CD8-positive, alpha-beta memory T cell (primary cell): Measurements from ENCODE around the gene LASP1. TPM values are rescaled to one million over a fixed set of nuclear protein-coding genes. Genes with fewer than 3 reads are reported as not detected.
A peak's percentile ranks its signal among the peaks of the same experiment; 100 is the strongest.

ENCODE experiments used
- CTCF ChIA-PET: fragments of 350-600 bp; sonication (Branson Sonifier 250); formaldehyde crosslinking; loops from one replicate; lab custom pipeline; 2021; ENCODE audit warnings: antibody characterized with exemption; lab: Charles Lee
- POLR2A ChIA-PET: fragments of 350-600 bp; sonication (Branson Sonifier 250); formaldehyde crosslinking; loops from one replicate; lab custom pipeline; 2021; ENCODE audit warnings: antibody characterized with exemption; lab: Charles Lee
- DNase-seq, 5 donors: peaks; one replicate each; pipeline versions ENCODE4 v3.0.0 to v3.0.0-alpha.2; 2020 to 2022; ENCODE audit warnings: mixed read lengths in 1 of 5
- H3K27ac ChIP-seq: one replicate; pipeline ENCODE4 v1.7.0; 2013; ENCODE audit warnings: low read depth, mild to moderate bottlenecking, low read length, moderate library complexity
- H3K27me3 ChIP-seq: 2 replicates; pipeline ENCODE4 v1.7.0; 2013; ENCODE audit warnings: low read length, mild to moderate bottlenecking; ENCODE audit not compliant: insufficient read depth, poor library complexity, severe bottlenecking
- H3K36me3 ChIP-seq: 2 replicates; pipeline ENCODE4 v1.7.0; 2013; ENCODE audit warnings: mild to moderate bottlenecking, low read length, moderate library complexity; ENCODE audit not compliant: insufficient read depth
- H3K4me1 ChIP-seq: 2 replicates; pipeline ENCODE4 v1.7.0; 2013; ENCODE audit warnings: mild to moderate bottlenecking, low read length, moderate library complexity; ENCODE audit not compliant: insufficient read depth
- H3K4me3 ChIP-seq: 2 replicates; pipeline ENCODE4 v1.7.0; 2013; ENCODE audit warnings: mild to moderate bottlenecking, low read length
- H3K9me3 ChIP-seq: 2 replicates; pipeline ENCODE4 v1.7.0; 2013; ENCODE audit warnings: mild to moderate bottlenecking, low read length
- H3K27ac Mint-ChIP-seq, 8 donors: one replicate each; pipeline ENCODE4 v1.8.0; 2020 to 2021; ENCODE audit warnings: mixed read lengths in 8 of 8, mild to moderate bottlenecking in 6 of 8, inconsistent platforms in 3 of 8, moderate library complexity in 3 of 8
- H3K27me3 Mint-ChIP-seq, 2 donors: one replicate each; pipeline ENCODE4 v1.8.0; 2020 to 2021; ENCODE audit warnings: mixed read lengths in 2 of 2, mild to moderate bottlenecking in 1 of 2, moderate library complexity in 1 of 2
- H3K36me3 Mint-ChIP-seq, 3 donors: one replicate each; pipeline ENCODE4 v1.8.0; 2020 to 2021; ENCODE audit warnings: mixed read lengths in 3 of 3, inconsistent platforms in 1 of 3, mild to moderate bottlenecking in 1 of 3
- H3K4me1 Mint-ChIP-seq, 3 donors: one replicate each; pipeline ENCODE4 v1.8.0; 2020 to 2021; ENCODE audit warnings: mixed read lengths in 3 of 3, inconsistent platforms in 1 of 3, mild to moderate bottlenecking in 1 of 3
- H3K4me3 Mint-ChIP-seq, 7 donors: one replicate each; pipeline ENCODE4 v1.8.0; 2020 to 2021; ENCODE audit warnings: mixed read lengths in 7 of 7, mild to moderate bottlenecking in 6 of 7, moderate library complexity in 4 of 7, inconsistent platforms in 2 of 7
- H3K9me3 Mint-ChIP-seq, 5 donors: one replicate each; pipeline ENCODE4 v1.8.0; 2020 to 2022; ENCODE audit warnings: mixed read lengths in 5 of 5, mild to moderate bottlenecking in 3 of 5, moderate library complexity in 2 of 5, inconsistent platforms in 1 of 5
- polyA plus RNA-seq: library from polyadenylated mRNA; unstranded; fragments of 300-500 nt; fragmentation: Illumina TruSeq; gene quantifications from one replicate; pipeline ENCODE4 v1.2.3, GENCODE V29; 2021
- total RNA-seq, 2 experiments: library from RNA; stranded (reverse); gene quantifications; one replicate each; pipeline ENCODE4 v1.2.3, GENCODE V29; 2021

Gene LASP1
- total and polyA plus RNA-seq, 3 experiments from 2014 or later: 76.1 to 135 (median 128) TPM

DNA sequence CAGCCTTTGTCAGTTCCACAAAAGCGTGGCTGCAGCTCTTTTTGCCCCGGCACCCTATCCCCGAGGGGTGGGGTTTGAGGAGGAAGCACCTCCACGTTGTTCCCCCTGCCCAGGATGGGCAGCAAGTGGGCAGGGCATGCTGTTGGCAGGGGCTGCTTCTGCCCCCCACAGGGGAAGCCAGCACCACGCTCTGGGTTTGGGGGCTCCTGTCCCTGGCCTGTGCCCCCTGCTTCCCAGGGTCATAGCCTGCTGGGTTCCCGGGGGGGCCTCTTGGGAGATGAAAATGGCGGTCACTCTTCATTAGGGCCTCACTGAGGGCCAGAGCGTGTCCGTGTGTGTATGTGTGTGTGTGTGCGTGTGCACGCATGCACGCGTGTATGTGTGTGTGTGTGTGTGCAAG is 22.8 kb downstream of the LASP1 start:
- peaks cover 0 to 70% (median 8%) of the 10 kb centered on the region in 3 donors for H3K36me3 Mint-ChIP-seq
- H3K9me3 Mint-ChIP-seq: no peaks in the 10 kb centered on the region
- Histone ChIP-seq H3K36me3 (peaks cover 27% of the 10 kb centered on the region), H3K9me3 (no peaks in the 10 kb centered on the region), H3K27me3 (no peaks in the 10 kb centered on the region), H3K4me3 (no peak overlapping the region), H3K4me1 (peaks cover 87% of the 10 kb centered on the region), H3K27ac (no peak overlapping the region)
- H3K27ac Mint-ChIP-seq: peak overlapping the region; percentile 85 to 99 (median 93)
- H3K4me1 Mint-ChIP-seq: peaks cover 78 to 91% (median 90%) of the 10 kb centered on the region in 3 donors
- H3K27me3 Mint-ChIP-seq: no peaks in the 10 kb centered on the region
- POLR2A ChIA-PET: no interaction called here
- no peak for DNase-seq
- CTCF ChIA-PET: interaction anchor here (1.7 to 1.8 kb wide), 2 partner anchors 14 to 261 kb away, joined by 5 to 7 read pairs; no protein-coding TSS in a partner anchor
- H3K4me3 Mint-ChIP-seq: peak overlapping the region in 5 of 7 donors; percentile 34 to 87 (median 50)

DNA sequence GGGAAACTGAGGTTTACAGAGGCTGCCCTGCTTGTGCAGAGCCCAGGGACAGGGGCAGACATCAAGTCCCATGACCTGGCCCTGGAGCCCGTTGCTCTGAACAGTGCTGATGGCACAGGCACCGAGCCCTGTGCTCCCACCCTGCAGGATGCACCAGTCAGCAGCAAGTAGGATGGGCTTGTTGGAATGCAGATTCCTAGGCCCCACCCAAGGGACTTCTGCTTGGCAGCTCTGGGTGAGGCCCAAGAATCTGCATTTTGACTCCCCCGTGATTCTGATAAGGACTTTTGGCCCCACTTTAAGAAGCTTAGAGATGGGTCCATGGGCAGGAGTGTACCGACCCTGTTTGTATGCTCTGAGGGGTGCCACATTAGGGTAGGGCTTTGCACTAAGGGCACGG is 23.3 kb downstream of the LASP1 start:
- Mint-ChIP-seq H3K36me3 (peaks cover 0 to 69% (median 8%) of the 10 kb centered on the region in 3 donors), H3K4me3 (peak overlapping the region; percentile 34 to 73 (median 50)), H3K27ac (peak overlapping the region; percentile 85 to 99 (median 90))

DNA sequence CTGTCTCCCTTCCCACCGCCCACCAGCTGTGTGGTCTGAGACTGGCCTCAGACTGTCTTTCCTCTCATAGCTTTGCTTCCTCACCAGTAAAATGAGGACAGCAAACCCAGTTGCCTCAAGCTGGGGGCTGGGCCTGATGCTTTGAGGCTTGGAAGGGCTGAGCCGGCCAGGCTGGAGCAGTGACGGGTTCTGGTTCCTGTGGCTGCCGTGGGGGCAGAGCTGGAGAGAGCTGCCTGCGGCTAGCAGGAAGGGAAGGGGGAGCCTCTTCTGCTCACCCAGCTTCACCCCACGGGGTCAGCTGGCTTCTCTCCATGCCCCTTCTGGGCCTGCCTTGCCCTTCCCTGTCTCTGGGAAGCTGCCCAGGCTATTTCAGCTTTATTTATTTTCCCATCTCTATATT is 23.7 kb downstream of the LASP1 start:
- Histone ChIP-seq H3K36me3 (peaks cover 21% of the 10 kb centered on the region), H3K9me3 (no peaks in the 10 kb centered on the region)
- no peaks in the 10 kb centered on the region for H3K27me3 Mint-ChIP-seq

More for the DNA sequence above, 23.3 kb downstream of the LASP1 start:
- Mint-ChIP-seq H3K4me1 (peaks cover 78 to 91% (median 90%) of the 10 kb centered on the region in 3 donors), H3K27me3 (no peaks in the 10 kb centered on the region), H3K9me3 (no peaks in the 10 kb centered on the region)
- Histone ChIP-seq H3K27ac (no peak overlapping the region), H3K4me1 (peaks cover 87% of the 10 kb centered on the region), H3K36me3 (peaks cover 22% of the 10 kb centered on the region), H3K27me3 (no peaks in the 10 kb centered on the region), H3K9me3 (no peaks in the 10 kb centered on the region), H3K4me3 (no peak overlapping the region)
- CTCF ChIA-PET: interaction anchor here (0.7 to 1.7 kb wide), 5 partner anchors 9 to 261 kb away, joined by 3 to 5 read pairs (median 3); no protein-coding TSS in a partner anchor
- POLR2A ChIA-PET: interaction anchor here (0.9 to 2.3 kb wide), 2 partner anchors 12 to 23 kb away, joined by 3 to 10 read pairs; partner anchors contain the start of gene LASP1
- DNase-seq: no peak

DNA sequence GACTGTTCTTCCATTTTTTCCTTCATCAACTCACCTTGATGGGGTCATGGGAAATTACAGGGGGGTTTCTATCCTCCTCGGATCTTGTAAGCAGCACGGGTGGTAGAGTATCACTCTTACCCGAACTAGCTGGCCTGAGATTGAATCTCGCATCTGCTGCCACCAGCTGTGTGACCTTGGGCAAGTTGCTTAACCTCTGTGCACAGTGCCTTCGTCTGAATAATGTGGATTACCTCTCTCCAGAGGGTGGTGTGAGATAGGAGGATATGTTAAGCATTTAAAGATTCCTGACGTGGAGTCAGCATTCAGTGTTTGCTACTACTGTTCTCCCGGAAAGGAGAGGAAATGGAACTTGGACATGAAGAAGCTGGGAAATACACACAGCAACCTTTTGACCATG is 24.4 kb downstream of the LASP1 start:
- peak overlapping the region in 5 of 7 donors; percentile 34 to 73 (median 49) for H3K4me3 Mint-ChIP-seq
- H3K4me1 Mint-ChIP-seq: peaks cover 80 to 91% (median 90%) of the 10 kb centered on the region in 3 donors
- Histone ChIP-seq H3K4me3 (no peak overlapping the region), H3K27ac (peak overlapping the region; percentile 27), H3K4me1 (peaks cover 90% of the 10 kb centered on the region), H3K36me3 (peaks cover 17% of the 10 kb centered on the region), H3K9me3 (no peaks in the 10 kb centered on the region), H3K27me3 (no peaks in the 10 kb centered on the region)
- ChIA-PET POLR2A (interaction anchor here (0.6 to 2.3 kb wide), 3 partner anchors 21 to 90 kb away, joined by 3 to 10 read pairs (median 3); partner anchors contain the start of gene LASP1), CTCF (interaction anchor here (1.0 to 1.4 kb wide), 4 partner anchors 10 to 30 kb away, joined by 3 to 5 read pairs (median 4); no protein-coding TSS in a partner anchor)
- peaks cover 0 to 65% (median 10%) of the 10 kb centered on the region in 3 donors for H3K36me3 Mint-ChIP-seq
- no peaks in the 10 kb centered on the region for H3K9me3 Mint-ChIP-seq
- H3K27ac Mint-ChIP-seq: peak overlapping the region; percentile 65 to 99 (median 89)
- DNase-seq: no peak
- no peaks in the 10 kb centered on the region for H3K27me3 Mint-ChIP-seq

More for the DNA sequence above, 23.7 kb downstream of the LASP1 start:
- H3K36me3 Mint-ChIP-seq: peaks cover 0 to 69% (median 9%) of the 10 kb centered on the region in 3 donors
- Histone ChIP-seq H3K4me3 (no peak overlapping the region), H3K27me3 (no peaks in the 10 kb centered on the region), H3K4me1 (peaks cover 90% of the 10 kb centered on the region), H3K27ac (no peak overlapping the region)
- peaks cover 79 to 91% (median 90%) of the 10 kb centered on the region in 3 donors for H3K4me1 Mint-ChIP-seq
- ChIA-PET POLR2A (interaction anchor here (0.9 to 2.3 kb wide), 3 partner anchors 12 to 23 kb away, joined by 3 to 10 read pairs (median 3); partner anchors contain the start of gene LASP1), CTCF (interaction anchor here (0.7 to 1.2 kb wide), 4 partner anchors 10 to 260 kb away, joined by 3 to 5 read pairs (median 3); no protein-coding TSS in a partner anchor)
- H3K9me3 Mint-ChIP-seq: no peaks in the 10 kb centered on the region
- peak in 3 of 5 donors; percentile 36 to 65 (median 44) for DNase-seq
- H3K27ac Mint-ChIP-seq: peak overlapping the region; percentile 65 to 99 (median 89)
- H3K4me3 Mint-ChIP-seq: peak overlapping the region; percentile 34 to 73 (median 50)

DNA sequence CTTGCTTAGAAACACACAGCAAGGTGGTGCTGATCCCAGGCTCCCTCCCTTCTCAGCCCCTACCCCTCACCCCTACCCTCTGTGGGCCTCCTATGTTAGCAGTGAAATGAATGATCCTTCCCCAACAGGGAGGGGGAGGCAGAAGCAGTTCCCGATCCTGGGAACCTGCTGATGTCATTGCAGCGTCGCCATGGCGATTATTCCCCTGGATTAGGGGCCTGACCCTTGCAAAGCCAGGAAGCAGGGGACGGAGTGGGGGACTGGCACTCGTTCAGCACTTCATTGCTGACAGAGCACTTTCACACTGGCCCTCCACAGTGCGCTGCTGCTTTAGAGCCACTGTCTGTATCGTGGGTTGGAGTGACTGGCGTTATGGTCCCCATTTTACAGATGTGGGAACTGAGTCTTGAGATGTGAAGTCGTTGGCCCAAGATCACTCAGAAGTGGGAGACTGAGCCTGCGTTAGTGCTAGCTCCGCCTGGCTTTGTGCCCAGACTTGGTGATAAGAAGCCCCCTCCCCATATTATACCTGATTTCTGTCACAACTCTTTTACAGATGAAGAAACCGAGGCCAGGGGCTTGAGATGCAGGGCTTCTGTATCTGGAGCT is 26.6 kb downstream of the LASP1 start:
- H3K27ac Mint-ChIP-seq: peak overlapping the region; percentile 84 to 99 (median 96)
- no peaks in the 10 kb centered on the region for H3K27me3 Mint-ChIP-seq
- peaks cover 17% of the 10 kb centered on the region for H3K36me3 ChIP-seq
- peaks cover 0 to 59% (median 7%) of the 10 kb centered on the region in 3 donors for H3K36me3 Mint-ChIP-seq
- H3K4me1 ChIP-seq: peaks cover 90% of the 10 kb centered on the region
- H3K27ac ChIP-seq: peak overlapping the region; percentile 22
- ChIA-PET POLR2A (no interaction called here), CTCF (interaction anchor here (6.3 to 7.3 kb wide), 2 partner anchors 26 to 28 kb away, joined by 35 to 73 read pairs; partner anchors contain the start of genes LASP1 and LASP1NB)
- H3K9me3 Mint-ChIP-seq: no peaks in the 10 kb centered on the region
- peaks cover 79 to 86% (median 85%) of the 10 kb centered on the region in 3 donors for H3K4me1 Mint-ChIP-seq
- H3K4me3 Mint-ChIP-seq: peak overlapping the region in 2 of 7 donors; percentile 44 to 83
- no peaks in the 10 kb centered on the region for H3K27me3 ChIP-seq
- no peak for DNase-seq
- H3K4me3 ChIP-seq: no peak overlapping the region
- no peaks in the 10 kb centered on the region for H3K9me3 ChIP-seq

DNA sequence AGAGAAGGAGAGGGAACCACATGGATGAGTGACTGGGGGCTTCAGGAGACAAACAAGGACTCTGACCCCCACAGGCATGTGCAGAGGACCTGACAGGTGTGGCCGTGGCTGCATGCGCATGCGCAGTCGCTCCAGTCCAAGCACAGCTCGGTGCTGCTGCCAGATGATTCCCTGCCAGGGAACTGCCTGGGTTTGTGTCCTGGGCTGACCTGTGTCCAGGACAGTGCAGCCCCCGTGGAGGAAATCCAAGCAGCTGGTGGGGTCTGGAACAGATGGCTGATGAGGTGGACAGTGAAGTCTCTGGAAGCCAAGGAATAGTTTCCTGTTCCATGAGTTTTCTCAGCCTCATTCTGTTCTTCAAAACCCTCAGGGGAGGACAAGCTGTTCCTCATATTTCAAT is 27.3 kb downstream of the LASP1 start:
- peak overlapping the region in 4 of 7 donors; percentile 20 to 85 (median 80) for H3K4me3 Mint-ChIP-seq
- peaks cover 76 to 83% (median 83%) of the 10 kb centered on the region in 3 donors for H3K4me1 Mint-ChIP-seq
- H3K4me3 ChIP-seq: peak overlapping the region; percentile 60
- POLR2A ChIA-PET: interaction anchor here (0.6 to 5.0 kb wide), 4 partner anchors 11 to 268 kb away, joined by 3 to 49 read pairs (median 6); partner anchors contain the start of gene LASP1
- H3K4me1 ChIP-seq: peaks cover 88% of the 10 kb centered on the region
- no peaks in the 10 kb centered on the region for H3K9me3 ChIP-seq
- peaks cover 0 to 54% (median 4%) of the 10 kb centered on the region in 3 donors for H3K36me3 Mint-ChIP-seq
- H3K27me3 Mint-ChIP-seq: no peaks in the 10 kb centered on the region
- CTCF ChIA-PET: interaction anchor here (0.6 to 7.3 kb wide), 7 partner anchors 12 to 278 kb away, joined by 3 to 73 read pairs (median 7); partner anchors contain the start of genes LASP1 and LASP1NB
- DNase-seq: no peak
- no peaks in the 10 kb centered on the region for H3K9me3 Mint-ChIP-seq
- no peaks in the 10 kb centered on the region for H3K27me3 ChIP-seq
- H3K27ac ChIP-seq: no peak overlapping the region
- H3K36me3 ChIP-seq: peaks cover 17% of the 10 kb centered on the region
- H3K27ac Mint-ChIP-seq: peak overlapping the region; percentile 93 to 99 (median 96)

DNA sequence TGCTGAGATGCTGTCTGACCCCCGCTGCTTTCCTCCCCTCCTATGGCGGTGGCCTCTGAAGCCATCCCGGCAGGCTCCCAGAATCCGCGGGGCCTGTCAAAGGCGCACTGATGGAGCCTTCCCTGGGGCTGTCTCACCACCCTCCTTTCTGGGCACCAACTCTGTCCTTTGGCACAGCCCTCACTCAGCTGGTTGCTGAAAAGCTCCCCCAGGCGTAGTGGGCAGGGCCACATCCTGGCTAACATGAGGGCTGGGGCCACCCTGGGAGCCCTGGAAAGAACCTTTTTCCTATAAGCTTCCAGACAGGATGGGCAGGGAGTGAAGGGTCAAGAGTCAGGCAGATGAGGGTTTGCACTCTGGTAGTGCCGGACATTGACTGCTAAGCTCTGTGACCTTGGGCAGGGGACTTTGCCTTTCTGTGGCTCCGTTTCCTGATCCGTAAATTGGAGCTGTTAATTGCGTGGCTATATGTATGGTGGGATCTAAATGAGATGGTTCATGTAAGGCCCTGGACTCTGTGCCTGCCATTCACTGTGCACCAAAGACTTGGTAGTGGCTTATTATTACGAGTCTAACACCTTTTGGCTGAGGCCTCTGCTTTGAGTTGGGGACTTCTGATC is 27.9 kb downstream of the LASP1 start:
- Histone ChIP-seq H3K4me3 (peak overlapping the region; percentile 60), H3K9me3 (no peaks in the 10 kb centered on the region), H3K4me1 (peaks cover 86% of the 10 kb centered on the region), H3K27ac (peak overlapping the region; percentile 66), H3K27me3 (no peaks in the 10 kb centered on the region), H3K36me3 (peaks cover 17% of the 10 kb centered on the region)
- peak overlapping the region; percentile 93 to 99 (median 96) for H3K27ac Mint-ChIP-seq
- POLR2A ChIA-PET: interaction anchor here (0.6 to 5.0 kb wide), 12 partner anchors 10 to 267 kb away, joined by 3 to 49 read pairs (median 4); partner anchors contain the start of genes LASP1 and RPL23
- DNase-seq: no peak
- peaks cover 73 to 81% (median 78%) of the 10 kb centered on the region in 3 donors for H3K4me1 Mint-ChIP-seq
- peak overlapping the region; percentile 51 to 92 (median 77) for H3K4me3 Mint-ChIP-seq
- CTCF ChIA-PET: interaction anchor here (0.6 to 7.3 kb wide), 11 partner anchors 13 to 277 kb away, joined by 3 to 73 read pairs (median 5); partner anchors contain the start of genes LASP1 and LASP1NB
- no peaks in the 10 kb centered on the region for H3K27me3 Mint-ChIP-seq
- no peaks in the 10 kb centered on the region for H3K9me3 Mint-ChIP-seq
- peaks cover 0 to 50% (median 4%) of the 10 kb centered on the region in 3 donors for H3K36me3 Mint-ChIP-seq
